H1 (cell line): Measurements from ENCODE around the gene DDX1. TPM values are rescaled to one million over a fixed set of nuclear protein-coding genes. Genes with fewer than 3 reads are reported as not detected.

Experiments used
- CTCF ChIA-PET: fragments of 300-600 bp; sonication (Branson Sonifier 250); formaldehyde crosslinking; loops from one replicate; lab custom pipeline; 2021; ENCODE audit not compliant: partially characterized antibody; lab: Charles Lee
- POLR2A ChIA-PET: fragments of 300-600 bp; sonication (Branson Sonifier 250); formaldehyde crosslinking; loops from one replicate; lab custom pipeline; 2021; ENCODE audit warnings: inconsistent platforms; ENCODE audit not compliant: partially characterized antibody; lab: Charles Lee
- DNase-seq, 2 experiments: peaks; one replicate each; pipeline versions ENCODE4 v3.0.0 to v3.0.0-alpha.2; 2010 to 2022; ENCODE audit warnings: low spot score in 2 of 2, low read depth in 1 of 2, mixed read lengths in 1 of 2
- FAIRE-seq: peaks from 2 replicates; lab custom pipeline; 2011; peaks lifted over from hg19 to GRCh38; lab: Jason Lieb, UNC
- H2AFZ ChIP-seq: 2 replicates; pipeline ENCODE4 v1.8.1; 2012; ENCODE audit warnings: low read length, inconsistent platforms
- H2AK5ac ChIP-seq: 2 replicates; pipeline ENCODE4 v1.6.1; 2013; ENCODE audit warnings: low read depth, low read length
- H2BK120ac ChIP-seq: replicated peaks from 2 replicates; pipeline ENCODE3; 2013; ENCODE audit warnings: low read depth, low read length, inconsistent platforms
- H2BK12ac ChIP-seq: 2 replicates; pipeline ENCODE4 v1.6.1; 2013; ENCODE audit warnings: low read depth, low read length
- H2BK15ac ChIP-seq: 2 replicates; pipeline ENCODE4 v1.6.1; 2013; ENCODE audit warnings: low read length
- H2BK20ac ChIP-seq: 2 replicates; pipeline ENCODE4 v1.6.1; 2013; ENCODE audit warnings: low read length
- H2BK5ac ChIP-seq: 2 replicates; pipeline ENCODE4 v1.6.1; 2013; ENCODE audit warnings: low read depth, low read length
- H3K14ac ChIP-seq: 2 replicates; pipeline ENCODE4 v1.6.1; 2013; ENCODE audit warnings: inconsistent platforms; ENCODE audit not compliant: insufficient read length
- H3K18ac ChIP-seq: 2 replicates; pipeline ENCODE4 v1.6.1; 2013; ENCODE audit warnings: low read length; ENCODE audit errors: extremely low read depth
- H3K23ac ChIP-seq: 2 replicates; pipeline ENCODE4 v1.6.1; 2013; ENCODE audit warnings: inconsistent platforms; ENCODE audit not compliant: insufficient read length
- H3K23me2 ChIP-seq: 2 replicates; pipeline ENCODE4 v1.6.1; 2013; ENCODE audit warnings: low read depth, low read length
- H3K27ac ChIP-seq: 2 replicates; pipeline ENCODE4 v1.6.1; 2011; ENCODE audit warnings: low read depth, low read length, inconsistent platforms
- H3K27me3 ChIP-seq, 4 experiments: replicated peaks in 1 of 4; 1 replicate in 1 of 4; 2 replicates in 3 of 4; pipeline versions ENCODE4 v1.6.1 to v1.8.1; 2011 to 2013; ENCODE audit warnings: low read length in 3 of 4, mild to moderate bottlenecking in 3 of 4, inconsistent platforms in 2 of 4, mixed read lengths in 2 of 4, moderate library complexity in 1 of 4; ENCODE audit not compliant: control insufficient read depth in 3 of 4, insufficient read depth in 3 of 4; ENCODE audit errors: extremely low read depth in 1 of 4
- H3K36me3 ChIP-seq, 4 experiments: 2 replicates each; pipeline versions ENCODE4 v1.6.1 to v1.8.1; 2011 to 2013; ENCODE audit warnings: mild to moderate bottlenecking in 4 of 4, low read length in 3 of 4, moderate library complexity in 2 of 4, control low read depth in 1 of 4, inconsistent platforms in 1 of 4; ENCODE audit not compliant: insufficient read depth in 4 of 4, control insufficient read depth in 2 of 4
- H3K4ac ChIP-seq: replicated peaks from 2 replicates; pipeline ENCODE3; 2013; ENCODE audit warnings: low read length, low read depth, mixed read lengths, inconsistent platforms; ENCODE audit not compliant: insufficient read length
- H3K4me1 ChIP-seq, 4 experiments: replicated peaks in 1 of 4; 1 replicate in 1 of 4; 2 replicates in 3 of 4; pipeline versions ENCODE4 v1.6.1 to v1.8.1; 2011 to 2013; ENCODE audit warnings: low read length in 3 of 4, inconsistent platforms in 2 of 4, mixed read lengths in 1 of 4; ENCODE audit not compliant: insufficient read depth in 4 of 4, control insufficient read depth in 3 of 4
- H3K4me2 ChIP-seq, 2 experiments: 2 replicates each; pipeline versions ENCODE4 v1.6.1 to v1.8.1; 2011 to 2013; ENCODE audit warnings: low read depth in 2 of 2, low read length in 2 of 2, control low read depth in 1 of 2, inconsistent platforms in 1 of 2, mild to moderate bottlenecking in 1 of 2; ENCODE audit not compliant: insufficient read depth in 1 of 2
- H3K4me3 ChIP-seq, 4 experiments: fragments of 200-600, 300-600 bp in 1 of 4; sonication (generic), shearing (Covaris generic), sonication (Bioruptor Twin) in 1 of 4; 2 replicates each; pipeline versions ENCODE4 v1.5.1 to v1.8.1; 2011 to 2016; ENCODE audit warnings: low read length in 4 of 4, low read depth in 3 of 4, control low read depth in 2 of 4, inconsistent platforms in 2 of 4, mild to moderate bottlenecking in 2 of 4, mixed read lengths in 1 of 4, moderate library complexity in 1 of 4; ENCODE audit not compliant: insufficient read depth in 2 of 4; ENCODE audit errors: extremely low read depth in 1 of 4
- H3K56ac ChIP-seq: replicated peaks from 2 replicates; pipeline ENCODE3; 2013; ENCODE audit warnings: low read depth, mild to moderate bottlenecking, mixed read lengths, low read length, inconsistent platforms; ENCODE audit not compliant: insufficient read length
- H3K79me1 ChIP-seq: 2 replicates; pipeline ENCODE4 v1.6.1; 2013; ENCODE audit warnings: low read depth, low read length, control low read depth
- H3K79me2 ChIP-seq, 2 experiments: 2 replicates each; pipeline versions ENCODE4 v1.6.1 to v1.8.1; 2012 to 2013; ENCODE audit warnings: low read length in 2 of 2, mild to moderate bottlenecking in 2 of 2, inconsistent platforms in 1 of 2; ENCODE audit not compliant: insufficient read depth in 2 of 2, control insufficient read depth in 1 of 2
- H3K9ac ChIP-seq, 4 experiments: replicated peaks in 1 of 4; 1 replicate in 1 of 4; 2 replicates in 3 of 4; pipeline versions ENCODE4 v1.6.1 to v1.8.1; 2011 to 2013; ENCODE audit warnings: low read depth in 3 of 4, low read length in 3 of 4, control low read depth in 2 of 4, mild to moderate bottlenecking in 2 of 4, moderate library complexity in 2 of 4, inconsistent platforms in 1 of 4; ENCODE audit errors: extremely low read depth in 1 of 4
- H3K9me3 ChIP-seq, 2 experiments: 2 replicates each; pipeline versions ENCODE4 v1.6.1 to v1.8.1; 2012 to 2013; ENCODE audit warnings: mild to moderate bottlenecking in 2 of 2, moderate library complexity in 2 of 2, control low read depth in 1 of 2, inconsistent platforms in 1 of 2, low read depth in 1 of 2, low read length in 1 of 2, mixed read lengths in 1 of 2; ENCODE audit not compliant: insufficient read depth in 2 of 2
- H4K20me1 ChIP-seq, 2 experiments: replicated peaks in 1 of 2; 2 replicates each; pipeline versions ENCODE3 to v1.8.1; 2011 to 2013; ENCODE audit warnings: inconsistent platforms in 2 of 2, low read length in 2 of 2, mild to moderate bottlenecking in 1 of 2; ENCODE audit not compliant: insufficient read depth in 2 of 2, control insufficient read depth in 1 of 2
- H4K5ac ChIP-seq: 2 replicates; pipeline ENCODE4 v1.6.1; 2013; ENCODE audit warnings: low read length, low read depth, mixed read lengths, inconsistent platforms; ENCODE audit not compliant: insufficient read length
- H4K8ac ChIP-seq: 2 replicates; pipeline ENCODE4 v1.8.0; 2013; ENCODE audit warnings: mild to moderate bottlenecking, moderate library complexity, low read length, inconsistent platforms; ENCODE audit not compliant: insufficient read depth; ENCODE audit errors: extremely low read depth
- H4K91ac ChIP-seq: replicated peaks from 2 replicates; pipeline ENCODE3; 2013; ENCODE audit warnings: low read length, mixed read lengths, inconsistent platforms; ENCODE audit not compliant: insufficient read length
- BCL11A ChIP-seq, 2 experiments: IDR thresholded peaks; one replicate each; pipeline ENCODE4 v1.6.1; 2011; ENCODE audit warnings: low read depth in 2 of 2, low read length in 2 of 2, mild to moderate bottlenecking in 2 of 2
- CHD2 ChIP-seq: IDR thresholded peaks from 2 replicates; pipeline ENCODE4 v1.6.1; 2012; ENCODE audit warnings: low read length, improper control_type of control experiment
- CREB1 ChIP-seq: IDR thresholded peaks from 2 replicates; pipeline ENCODE4 v1.6.1; 2012; ENCODE audit warnings: inconsistent platforms
- E2F6 ChIP-seq: IDR thresholded peaks from 2 replicates; pipeline ENCODE4 v1.6.1; 2012; ENCODE audit warnings: inconsistent platforms
- EGR1 ChIP-seq: IDR thresholded peaks from 2 replicates; pipeline ENCODE4 v1.6.1; 2011; ENCODE audit warnings: low read depth, low read length, borderline replicate concordance
- FOSL1 ChIP-seq: IDR thresholded peaks from 2 replicates; pipeline ENCODE4 v1.6.1; 2011; ENCODE audit warnings: mild to moderate bottlenecking, low read depth, low read length, moderate library complexity; ENCODE audit not compliant: insufficient read depth
- GTF2F1 ChIP-seq: IDR thresholded peaks from 2 replicates; pipeline ENCODE4 v1.6.1; 2012; ENCODE audit warnings: low read depth, low read length, improper control_type of control experiment, borderline replicate concordance
- HDAC2 ChIP-seq, 2 experiments: fragments of 300-600 bp in 1 of 2; sonication (generic) in 1 of 2; IDR thresholded peaks; 2 replicates each; pipeline ENCODE4 v1.6.1; 2011 to 2012; ENCODE audit warnings: low read depth in 2 of 2, low read length in 2 of 2, mild to moderate bottlenecking in 2 of 2, moderate library complexity in 2 of 2, borderline replicate concordance in 1 of 2, inconsistent platforms in 1 of 2
- KDM4A ChIP-seq: IDR thresholded peaks from one replicate; pipeline ENCODE4 v1.7.1; 2012; ENCODE audit warnings: low read depth, mild to moderate bottlenecking, moderate library complexity, low read length, inconsistent platforms; ENCODE audit not compliant: severe bottlenecking
- KDM5A ChIP-seq: fragments of 200-600 bp; IDR thresholded peaks from 2 replicates; pipeline ENCODE4 v1.7.1; 2012; ENCODE audit warnings: mild to moderate bottlenecking, low read length, inconsistent platforms, mixed read lengths
- RBBP5 ChIP-seq: IDR thresholded peaks from 2 replicates; pipeline ENCODE4 v1.7.1; 2012; ENCODE audit warnings: low read depth, mild to moderate bottlenecking, inconsistent platforms, low read length, moderate library complexity, borderline replicate concordance
- RNF2 ChIP-seq: fragments of 200-900, 300-1000 bp; sonication (generic); IDR thresholded peaks from 2 replicates; pipeline ENCODE4 v1.7.1; 2016; ENCODE audit warnings: borderline replicate concordance, low read depth, mild to moderate bottlenecking, antibody characterized with exemption, low read length; ENCODE audit not compliant: poor library complexity, severe bottlenecking; ENCODE audit errors: missing control alignments
- SIN3A ChIP-seq, 2 experiments: IDR thresholded peaks in 1 of 2; conservative IDR thresholded peaks in 1 of 2; 2 replicates each; pipeline ENCODE4 v1.6.1; 2011 to 2012; ENCODE audit warnings: low read length in 2 of 2, improper control_type of control experiment in 1 of 2, low read depth in 1 of 2, mild to moderate bottlenecking in 1 of 2
- SP2 ChIP-seq: IDR thresholded peaks from 2 replicates; pipeline ENCODE4 v1.6.1; 2012; ENCODE audit warnings: mild to moderate bottlenecking, low read length, inconsistent platforms
- polyA plus RNA-seq, 7 experiments: library from polyadenylated mRNA; depleted of rRNA in 3 of 7; stranded (reverse) in 5 of 7; unstranded in 2 of 7; fragments of >200 nt in 5 of 7; fragments of 200-250 nt in 2 of 7; gene quantifications; 1 replicate in 5 of 7; 2 replicates in 1 of 7; 4 replicates in 1 of 7; pipeline versions ENCODE4 v1.2.1 to v1.2.3, GENCODE V29; 2011 to 2013; ENCODE audit warnings: missing spikeins in 2 of 7, mixed read lengths in 2 of 7
- total RNA-seq: library from RNA; stranded (reverse); fragmentation: NEBNext Ultra II Directional; extraction: Animal tissue kit (Norgen Biotek cat#: 25700); gene quantifications from 2 replicates; pipeline ENCODE4 v1.2.1, GENCODE V29; 2021

Gene DDX1
- total and polyA plus RNA-seq, 2 of the 8 experiments (the other 6 are each of a cell fraction or from before 2014, with no cell fraction given): 51.1 to 161 TPM

- Histone ChIP-seq H3K23me2 (no peaks in the 10 kb centered on the region; the same call in 1 of the 2 replicates), H3K23ac (no peak overlapping the region), H4K91ac (no peak overlapping the region), H4K8ac (no peak overlapping the region), H3K27ac (no peak overlapping the region), H2AK5ac (no peak overlapping the region), H2BK120ac (no peak overlapping the region), H2BK12ac (no peak overlapping the region), H2AFZ (no peak overlapping the region), H3K4ac (no peak overlapping the region), H4K20me1 (no peaks in the 10 kb centered on the region), H3K4me1 (no peaks in the 10 kb centered on the region), H3K9ac (no peak overlapping the region), H2BK5ac (no peak overlapping the region), H3K27me3 (no peaks in the 10 kb centered on the region), H2BK20ac (no peak overlapping the region), H3K36me3 (peaks cover 5 to 91% (median 49%) of the 10 kb centered on the region in 4 experiments), H4K5ac (no peak overlapping the region), H3K14ac (no peak overlapping the region)
- FAIRE-seq (no peak), DNase-seq (no peak)
- TF ChIP-seq SP2: no peak
- no peak for TF ChIP-seq KDM5A
- TF ChIP-seq RBBP5: no peak
- TF ChIP-seq BCL11A (IDR thresholded peaks at IDR 0.05; ENCODE audit: low read depth in 2 of 2, low read length in 2 of 2): no peak
- TF ChIP-seq E2F6: no peak
- no peak for TF ChIP-seq SIN3A (conservative IDR thresholded peaks at IDR 0.05 in 1 of 2, IDR thresholded peaks at IDR 0.05 in 1 of 2; ENCODE audit: low read depth in 1 of 2, low read length in 2 of 2)
- no peak for TF ChIP-seq GTF2F1
- TF ChIP-seq CHD2: no peak
- no peak for TF ChIP-seq CREB1
- TF ChIP-seq KDM4A: no peak
- TF ChIP-seq EGR1: no peak
- no peak for TF ChIP-seq FOSL1
- TF ChIP-seq HDAC2 (IDR thresholded peaks at IDR 0.05; ENCODE audit: borderline replicate concordance in 1 of 2, low read depth in 2 of 2, low read length in 2 of 2): no peak
- TF ChIP-seq RNF2: no peak
- TF ChIP-seq, all 59 proteins: peak for 0
- H3K18ac ChIP-seq: no peak overlapping the region
- H3K9me3 ChIP-seq: no peaks in the 10 kb centered on the region
- H3K4me2 ChIP-seq: no peak overlapping the region
- H3K56ac ChIP-seq: no peak overlapping the region
- H3K79me2 ChIP-seq: no peaks in the 10 kb centered on the region
- ChIA-PET CTCF (interaction anchor here (1.0 kb wide), 1 partner anchor 16 kb away, joined by 3 read pairs; no protein-coding TSS in a partner anchor), POLR2A (no interaction called here)
- no peak overlapping the region for H3K4me3 ChIP-seq
- no peaks in the 10 kb centered on the region for H3K79me1 ChIP-seq
- no peak overlapping the region for H2BK15ac ChIP-seq
Observed at GRCh38 chr2:15626126-15626525, 34.5 kb downstream of the DDX1 start.
